Activated T-cell treated with anti-CD3 and anti-CD28 coated beads, Interleukin-2, amount 50 U/mL, for 4 hours (primary cell): ENCODE measurements around the gene FGD1. TPM values are rescaled to one million over a fixed set of nuclear protein-coding genes. Genes with fewer than 3 reads are reported as not detected.

Experiments
- total RNA-seq, 3 donors: library from RNA; stranded (reverse); gene quantifications; one replicate each; pipeline ENCODE4 v1.2.1, GENCODE V29; 2021

FGD1 gene
- total RNA-seq, 3 donors from 2014 or later = 0.11 to 0.15 (median 0.13) TPM

Other genes with a start within 250 kb of the FGD1 start
- under 1 TPM; 0.24 to 0.71 (median 0.35) TPM for gene WNK3, start 138.2 kb downstream of the FGD1 start, total RNA-seq
- 10 to 100 TPM; 61.5 to 67.9 (median 64.7) TPM for gene TSR2, start 55.8 kb downstream of the FGD1 start, total RNA-seq
- gene GNL3L, start 34.0 kb upstream of the FGD1 start, total RNA-seq = 100 to 1,000 TPM; 105 to 111 (median 109) TPM